MCF 10A (cell line): Measurements from ENCODE around the gene RPS6KA2. TPM values are rescaled to one million over a fixed set of nuclear protein-coding genes. Genes with fewer than 3 reads are reported as not detected.

Experiments
- BruUV-seq: library from RNA; stranded (reverse); fragments of 400-500 nt; replicated peaks from 2 replicates; lab custom pipeline; 2021; lab: Mats Ljungman, UMichigan
- CTCF ChIA-PET: fragments of 300-600 bp; sonication (Branson Sonifier 250); formaldehyde crosslinking; extraction: SDS; loops from one replicate; lab custom pipeline; 2021; ENCODE audit warnings: antibody characterized with exemption, inconsistent platforms; lab: Yijun Ruan, JAX
- POLR2A ChIA-PET: fragments of 300-600, 350-650 bp; sonication (Branson Sonifier 250); formaldehyde crosslinking; extraction: SDS; loops from one replicate; lab custom pipeline; 2020; ENCODE audit warnings: antibody characterized with exemption, inconsistent platforms; lab: Yijun Ruan, JAX
- DNase-seq: peaks from one replicate; pipeline ENCODE4 v3.0.0-alpha.2; 2018; ENCODE audit not compliant: unreplicated experiment
- H3K27ac Mint-ChIP-seq: one replicate; pipeline ENCODE4 v1.8.0; 2022; ENCODE audit warnings: mild to moderate bottlenecking, low read depth, mixed read lengths; ENCODE audit not compliant: unreplicated experiment
- H3K27me3 Mint-ChIP-seq: one replicate; pipeline ENCODE4 v1.8.0; 2022; ENCODE audit warnings: mixed read lengths; ENCODE audit not compliant: insufficient read depth, unreplicated experiment
- H3K36me3 Mint-ChIP-seq: one replicate; pipeline ENCODE4 v1.8.0; 2022; ENCODE audit warnings: mild to moderate bottlenecking, moderate library complexity, mixed read lengths; ENCODE audit not compliant: insufficient read depth, unreplicated experiment
- H3K4me1 Mint-ChIP-seq: one replicate; pipeline ENCODE4 v1.8.0; 2022; ENCODE audit warnings: mixed read lengths; ENCODE audit not compliant: insufficient read depth, unreplicated experiment
- H3K4me3 Mint-ChIP-seq: one replicate; pipeline ENCODE4 v1.8.0; 2022; ENCODE audit warnings: mild to moderate bottlenecking, moderate library complexity, mixed read lengths; ENCODE audit not compliant: unreplicated experiment
- H3K9me3 Mint-ChIP-seq: one replicate; pipeline ENCODE4 v1.8.0; 2022; ENCODE audit warnings: mixed read lengths; ENCODE audit not compliant: unreplicated experiment
- intact Hi-C: fragments of 100-400 bp; cut with micrococcal nuclease; formaldehyde crosslinking; loops from 2 replicates; pipeline ENCODE4 v1.14.1; 2022
- total RNA-seq: library from RNA; stranded (reverse); gene quantifications from 2 replicates; pipeline ENCODE4 v1.2.3, GENCODE V29; 2022
- TF ChIP-seq, protein P1 (sequence below): fragments of 200-600 bp; IDR thresholded peaks from one replicate; pipeline ENCODE4 v1.8.0; 2022; ENCODE audit warnings: antibody characterized with exemption, mild to moderate bottlenecking; ENCODE audit not compliant: unreplicated experiment

RPS6KA2 gene
- total RNA-seq, 1 experiment from 2014 or later, result 126 TPM

DNA sequence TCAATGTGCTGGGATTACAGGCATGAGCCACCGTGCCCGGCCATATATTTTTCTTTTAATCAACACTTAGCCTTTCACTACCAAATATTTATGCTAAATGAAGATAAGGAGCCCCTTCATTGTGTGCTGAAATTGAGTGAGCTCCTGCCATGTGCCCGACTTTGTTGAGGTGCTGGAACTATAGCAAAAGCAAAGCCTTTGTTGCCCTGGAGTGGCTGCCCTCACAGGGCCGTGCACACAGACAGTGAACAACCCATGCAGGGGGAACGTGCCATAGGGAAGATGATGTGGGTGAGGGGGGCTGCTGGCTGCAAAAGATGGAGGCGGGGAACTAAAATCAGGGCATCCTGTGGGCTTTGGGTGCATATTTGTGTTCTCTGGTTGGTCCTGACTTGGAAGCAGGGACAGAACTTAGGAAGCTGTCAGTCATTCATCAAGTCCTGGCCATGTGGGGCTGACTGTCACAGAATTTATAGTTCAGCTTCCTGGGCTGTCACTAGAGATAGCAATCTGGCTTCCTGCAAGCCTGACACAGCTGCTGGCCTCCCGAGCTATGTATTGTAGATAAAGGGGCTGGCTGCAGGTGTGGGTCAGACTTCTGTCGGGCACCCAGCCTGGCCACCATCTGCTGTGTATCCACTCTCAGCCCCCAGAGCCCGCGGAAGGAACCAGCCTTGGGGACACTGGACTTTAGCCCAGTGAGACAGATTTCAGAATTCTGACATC, 187.5 kb downstream of the RPS6KA2 start:
- BruUV-seq, result no TSS peak
- intact Hi-C loops, result no loop called here

DNA sequence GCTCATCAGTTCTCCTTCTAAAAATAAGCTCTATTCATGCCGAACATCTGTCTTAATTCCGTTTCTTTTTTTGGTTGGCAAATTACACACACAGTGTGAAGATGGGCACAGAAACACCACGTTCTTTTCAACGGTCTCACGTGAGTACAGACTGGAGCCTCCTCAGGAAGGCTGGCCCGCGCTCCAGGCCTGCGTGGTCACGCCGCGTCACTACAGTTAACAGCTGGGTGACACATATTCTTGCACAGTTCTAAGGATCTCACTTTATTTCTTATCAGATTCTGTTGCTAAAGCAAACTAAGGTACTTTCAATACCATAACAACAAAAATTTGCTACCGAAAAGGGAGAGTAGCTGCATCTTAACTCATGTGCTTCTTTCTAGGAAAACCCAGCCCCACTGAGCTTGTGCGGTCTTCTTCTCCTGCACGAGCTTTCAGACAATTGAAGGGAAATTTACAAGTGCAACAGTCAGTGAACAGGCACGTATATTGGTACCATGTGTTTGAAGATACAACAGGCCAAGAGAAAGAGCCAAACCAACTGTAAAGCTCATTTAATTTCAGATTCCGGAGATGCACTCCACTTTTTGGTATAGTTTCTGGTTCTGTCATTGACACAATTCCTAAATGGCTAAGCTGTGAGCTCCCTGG, 188.7 kb downstream of the RPS6KA2 start:
- ChIA-PET CTCF (interaction anchor here (0.5 kb wide), 1 partner anchor 55 kb away, joined by 5 read pairs; no protein-coding TSS in a partner anchor), POLR2A (interaction anchor here (0.6 kb wide), 2 partner anchors 17 to 65 kb away, joined by 3 to 4 read pairs; no protein-coding TSS in a partner anchor)
- Mint-ChIP-seq H3K36me3 (peaks cover 74% of the 10 kb centered on the region), H3K27ac (no peak overlapping the region), H3K4me3 (no peak overlapping the region), H3K4me1 (no peaks in the 10 kb centered on the region), H3K9me3 (no peaks in the 10 kb centered on the region), H3K27me3 (no peaks in the 10 kb centered on the region)
- BruUV-seq, result no TSS peak
- TF ChIP-seq, protein P1, sequence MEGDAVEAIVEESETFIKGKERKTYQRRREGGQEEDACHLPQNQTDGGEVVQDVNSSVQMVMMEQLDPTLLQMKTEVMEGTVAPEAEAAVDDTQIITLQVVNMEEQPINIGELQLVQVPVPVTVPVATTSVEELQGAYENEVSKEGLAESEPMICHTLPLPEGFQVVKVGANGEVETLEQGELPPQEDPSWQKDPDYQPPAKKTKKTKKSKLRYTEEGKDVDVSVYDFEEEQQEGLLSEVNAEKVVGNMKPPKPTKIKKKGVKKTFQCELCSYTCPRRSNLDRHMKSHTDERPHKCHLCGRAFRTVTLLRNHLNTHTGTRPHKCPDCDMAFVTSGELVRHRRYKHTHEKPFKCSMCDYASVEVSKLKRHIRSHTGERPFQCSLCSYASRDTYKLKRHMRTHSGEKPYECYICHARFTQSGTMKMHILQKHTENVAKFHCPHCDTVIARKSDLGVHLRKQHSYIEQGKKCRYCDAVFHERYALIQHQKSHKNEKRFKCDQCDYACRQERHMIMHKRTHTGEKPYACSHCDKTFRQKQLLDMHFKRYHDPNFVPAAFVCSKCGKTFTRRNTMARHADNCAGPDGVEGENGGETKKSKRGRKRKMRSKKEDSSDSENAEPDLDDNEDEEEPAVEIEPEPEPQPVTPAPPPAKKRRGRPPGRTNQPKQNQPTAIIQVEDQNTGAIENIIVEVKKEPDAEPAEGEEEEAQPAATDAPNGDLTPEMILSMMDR, result no peak
- no peak for DNase-seq
- intact Hi-C loops, result no loop called here

More for the DNA sequence above, 187.5 kb downstream of the RPS6KA2 start:
- peaks cover 85% of the 10 kb centered on the region for H3K36me3 Mint-ChIP-seq
- H3K27me3 Mint-ChIP-seq, result no peaks in the 10 kb centered on the region
- H3K4me3 Mint-ChIP-seq, result no peak overlapping the region
- no peaks in the 10 kb centered on the region for H3K9me3 Mint-ChIP-seq
- no peak overlapping the region for H3K27ac Mint-ChIP-seq
- DNase-seq, result no peak
- H3K4me1 Mint-ChIP-seq, result no peaks in the 10 kb centered on the region
- TF ChIP-seq, protein P1, result no peak
- ChIA-PET CTCF (interaction anchor here (0.6 kb wide), 1 partner anchor 205 kb away, joined by 3 read pairs; no protein-coding TSS in a partner anchor), POLR2A (no interaction called here)

DNA sequence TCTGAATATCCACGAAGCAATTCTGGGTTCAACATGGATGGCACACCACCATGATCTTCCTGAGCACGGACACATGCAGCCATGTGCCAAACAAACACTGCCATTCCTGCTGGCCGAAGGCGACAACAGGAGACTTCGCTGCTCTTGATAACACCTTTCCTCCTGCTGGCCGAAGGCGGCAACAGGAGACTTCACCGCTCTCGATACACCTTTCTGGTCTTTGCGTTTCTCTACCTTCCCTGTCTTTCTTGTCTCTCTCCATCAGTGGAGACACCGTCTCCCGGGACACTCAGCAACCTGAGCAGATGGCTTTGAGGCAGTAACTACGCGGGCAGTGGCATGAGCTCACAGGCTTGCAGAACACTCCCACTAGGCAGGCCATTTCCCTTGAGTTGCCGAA, 189.4 kb downstream of the RPS6KA2 start:
- ChIA-PET POLR2A (no interaction called here), CTCF (no interaction called here)
- BruUV-seq, result no TSS peak
- H3K27ac Mint-ChIP-seq, result no peak overlapping the region
- DNase-seq, result no peak
- H3K9me3 Mint-ChIP-seq, result no peaks in the 10 kb centered on the region
- peaks cover 75% of the 10 kb centered on the region for H3K36me3 Mint-ChIP-seq
- H3K4me1 Mint-ChIP-seq, result no peaks in the 10 kb centered on the region
- TF ChIP-seq, protein P1, result no peak
- H3K4me3 Mint-ChIP-seq, result no peak overlapping the region
- intact Hi-C loops, result no loop called here
- H3K27me3 Mint-ChIP-seq, result no peaks in the 10 kb centered on the region
